Liver (tissue), 9 donors: ENCODE results near the gene TEX14. TPM values are rescaled to one million over a fixed set of nuclear protein-coding genes. Genes with fewer than 3 reads are reported as not detected.
"Not testable (repeated sequence)": the region's sequence is repeated elsewhere in the genome, so short reads cannot be mapped to it uniquely, and the experiment has no call there.

ENCODE experiments used
- DNase-seq: peaks from one replicate; pipeline ENCODE4 v3.0.0-alpha.2; 2017; ENCODE audit warnings: low spot score
- H3K27ac ChIP-seq, 2 donors: one replicate each; pipeline ENCODE4 v1.7.0; 2013; ENCODE audit warnings: inconsistent platforms in 2 of 2, low read length in 2 of 2, control low read depth in 1 of 2, low read depth in 1 of 2, mild to moderate bottlenecking in 1 of 2
- H3K27me3 ChIP-seq, 4 donors: one replicate each; pipeline versions ENCODE4 v1.6.1 to v1.7.0; 2013; ENCODE audit warnings: low read length in 3 of 4, inconsistent platforms in 1 of 4, mild to moderate bottlenecking in 1 of 4, moderate library complexity in 1 of 4; ENCODE audit not compliant: control insufficient read depth in 4 of 4, insufficient read depth in 4 of 4
- H3K36me3 ChIP-seq, 4 donors: one replicate each; pipeline versions ENCODE4 v1.6.1 to v1.7.0; 2013; ENCODE audit warnings: low read length in 3 of 4, mild to moderate bottlenecking in 3 of 4, low read depth in 1 of 4, moderate library complexity in 1 of 4; ENCODE audit not compliant: control insufficient read depth in 4 of 4, insufficient read depth in 3 of 4
- H3K4me1 ChIP-seq, 4 donors: one replicate each; pipeline versions ENCODE4 v1.6.1 to v1.7.0; 2013; ENCODE audit warnings: low read length in 3 of 4, mild to moderate bottlenecking in 3 of 4, moderate library complexity in 1 of 4; ENCODE audit not compliant: control insufficient read depth in 4 of 4, insufficient read depth in 4 of 4
- H3K4me3 ChIP-seq, 3 donors: one replicate each; pipeline versions ENCODE4 v1.6.1 to v1.7.0; 2013; ENCODE audit warnings: low read length in 3 of 3, control low read depth in 1 of 3, low read depth in 1 of 3, mild to moderate bottlenecking in 1 of 3
- H3K9ac ChIP-seq, 2 donors: one replicate each; pipeline ENCODE4 v1.7.0; 2013; ENCODE audit warnings: low read length in 2 of 2, mild to moderate bottlenecking in 2 of 2, moderate library complexity in 2 of 2, control low read depth in 1 of 2, low read depth in 1 of 2
- H3K9me3 ChIP-seq, 4 donors: one replicate each; pipeline versions ENCODE4 v1.6.1 to v1.7.0; 2013; ENCODE audit warnings: low read length in 3 of 4; ENCODE audit not compliant: control insufficient read depth in 4 of 4
- FOXA1 ChIP-seq: IDR thresholded peaks from 2 replicates; pipeline ENCODE4 v1.6.1; 2016; ENCODE audit warnings: antibody characterized with exemption
- FOXA2 ChIP-seq: IDR thresholded peaks from 2 replicates; pipeline ENCODE4 v1.6.1; 2016; ENCODE audit warnings: antibody characterized with exemption
- GABPA ChIP-seq, 2 donors: IDR thresholded peaks in 1 of 2; conservative IDR thresholded peaks in 1 of 2; 2 replicates each; pipeline ENCODE4 v1.6.1; 2016; ENCODE audit warnings: antibody characterized with exemption in 2 of 2, mild to moderate bottlenecking in 1 of 2, moderate library complexity in 1 of 2
- HNF4A ChIP-seq, 2 donors: conservative IDR thresholded peaks; 2 replicates each; pipeline ENCODE4 v1.6.1; 2016; ENCODE audit warnings: antibody characterized with exemption in 2 of 2, mild to moderate bottlenecking in 2 of 2
- HNF4G ChIP-seq: IDR thresholded peaks from 2 replicates; pipeline ENCODE4 v1.6.1; 2016; ENCODE audit warnings: antibody characterized with exemption
- JUND ChIP-seq, 2 donors: IDR thresholded peaks; 2 replicates each; pipeline ENCODE4 v1.6.1; 2016; ENCODE audit warnings: antibody characterized with exemption in 2 of 2
- NR2F2 ChIP-seq: IDR thresholded peaks from 2 replicates; pipeline ENCODE4 v1.6.1; 2016; ENCODE audit warnings: antibody characterized with exemption
- RAD21 ChIP-seq, 2 donors: IDR thresholded peaks; 2 replicates each; pipeline ENCODE4 v1.6.1; 2016; ENCODE audit warnings: antibody characterized with exemption in 2 of 2, mild to moderate bottlenecking in 2 of 2
- TAF1 ChIP-seq: conservative IDR thresholded peaks from 2 replicates; pipeline ENCODE4 v1.6.1; 2016; ENCODE audit warnings: antibody characterized with exemption, mild to moderate bottlenecking
- YY1 ChIP-seq: IDR thresholded peaks from 2 replicates; pipeline ENCODE4 v1.6.1; 2016; ENCODE audit warnings: antibody characterized with exemption, mild to moderate bottlenecking
- ZBTB33 ChIP-seq: IDR thresholded peaks from 2 replicates; pipeline ENCODE4 v1.6.1; 2016; ENCODE audit warnings: antibody characterized with exemption
- WGBS: extraction: QIAGEN DNeasy Blood & Tissue Kit; methylation state at CpG from one replicate; pipeline ENCODE4 v1.1.7; 2013; 5-methylcytosine and 5-hydroxymethylcytosine counted together
- polyA plus RNA-seq, 2 donors: library from polyadenylated mRNA; stranded (reverse) in 1 of 2; unstranded in 1 of 2; fragments of 200-250 nt in 1 of 2; fragments of >200 nt in 1 of 2; fragmentation: Nextera tagmentation in 1 of 2; extraction: Ambion mirVana in 1 of 2; gene quantifications; one replicate each; pipeline versions ENCODE4 v1.2.1 to v1.2.3, GENCODE V29; 2013 to 2015
- total RNA-seq, 2 donors: library from RNA; depleted of rRNA; stranded (reverse); fragments of >200 nt; gene quantifications; one replicate each; pipeline ENCODE4 v1.2.3, GENCODE V29; 2014
- TF ChIP-seq, protein P1 (sequence below): IDR thresholded peaks from 2 replicates; pipeline ENCODE4 v1.6.1; 2016; ENCODE audit warnings: antibody characterized with exemption, mild to moderate bottlenecking
- TF ChIP-seq, protein P2 (sequence below): IDR thresholded peaks from 2 replicates; pipeline ENCODE4 v1.6.1; 2016; ENCODE audit warnings: antibody characterized with exemption
- donor health status: healthy.
- donor health status: healthy.
- donor health status: healthy.
- donor health status: healthy.
- donor health status: healthy.

TEX14 gene
- total and polyA plus RNA-seq, 4 donors, result 0.01 to 0.17 (median 0.13) TPM

DNA sequence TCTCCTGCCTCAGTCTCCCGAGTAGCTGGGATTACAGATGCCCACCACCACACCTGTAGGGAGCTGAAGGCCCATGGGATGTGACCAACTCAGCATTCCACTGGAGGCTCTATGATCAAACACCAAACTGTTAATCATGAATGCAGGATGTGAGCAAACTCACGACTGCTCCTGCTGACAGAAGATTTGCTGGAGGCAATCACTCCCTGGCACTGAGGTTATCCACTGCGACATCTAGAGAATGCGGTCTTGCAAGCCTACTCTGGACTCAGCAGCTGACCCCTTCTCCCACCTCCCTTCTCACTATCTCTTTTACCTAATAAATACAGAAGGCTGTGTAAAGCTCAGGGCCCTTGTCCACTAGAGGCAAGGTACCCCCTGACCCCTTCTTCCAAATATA, 4.9 kb downstream of the TEX14 start:
- Histone ChIP-seq H3K4me3 (no peak overlapping the region), H3K27ac (no peak overlapping the region), H3K36me3 (no peaks in the 10 kb centered on the region), H3K9ac (no peak overlapping the region), H3K9me3 (no peaks in the 10 kb centered on the region), H3K4me1 (no peaks in the 10 kb centered on the region), H3K27me3 (no peaks in the 10 kb centered on the region)
- 66% methylated on average over 4 of the region's 4 CpGs for WGBS
- DNase-seq, result no peak
- no peak for TF ChIP-seq JUND (IDR thresholded peaks at IDR 0.05)

DNA sequence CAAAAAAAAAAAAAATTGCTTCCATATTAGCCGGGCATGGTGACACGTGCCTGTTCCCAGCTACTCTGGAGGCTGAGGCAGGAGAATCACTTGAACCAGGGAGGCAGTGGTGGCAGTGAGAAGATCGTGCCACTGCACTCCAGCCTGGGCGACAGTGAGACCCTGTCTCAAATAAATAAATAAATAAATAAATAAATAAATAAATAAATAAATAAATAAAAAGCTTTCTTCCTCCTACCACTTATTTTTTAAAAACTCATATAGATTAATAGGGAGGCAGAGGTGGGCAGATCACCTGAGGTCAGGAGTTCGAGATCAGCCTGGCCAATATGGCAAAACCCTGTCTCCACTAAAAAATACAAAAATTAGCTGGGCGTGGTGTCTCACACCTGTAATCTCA, 7.4 kb downstream of the TEX14 start:
- 95% methylated on average over 6 of the region's 6 CpGs for WGBS
- not testable (repeated sequence) for DNase-seq, H3K27me3 ChIP-seq, H3K9me3 ChIP-seq, H3K36me3 ChIP-seq, H3K4me3 ChIP-seq, H3K4me1 ChIP-seq, H3K9ac ChIP-seq, H3K27ac ChIP-seq

GRCh38 chr17:58684003-58684402, 7.8 kb downstream of the TEX14 start:
- Histone ChIP-seq H3K27me3 (no peaks in the 10 kb centered on the region), H3K9me3 (no peaks in the 10 kb centered on the region), H3K4me1 (no peaks in the 10 kb centered on the region), H3K4me3 (no peak overlapping the region), H3K9ac (no peak overlapping the region), H3K27ac (no peak overlapping the region), H3K36me3 (no peaks in the 10 kb centered on the region)
- DNase-seq, result no peak
- TF ChIP-seq HNF4G (no peak), FOXA2 (no peak), TAF1 (no peak), GABPA (IDR thresholded peaks at IDR 0.05 in 1 of 2, conservative IDR thresholded peaks at IDR 0.05 in 1 of 2) (no peak), NR2F2 (no peak), JUND (IDR thresholded peaks at IDR 0.05) (no peak), FOXA1 (no peak), YY1 (no peak)
- TF ChIP-seq, protein P1, sequence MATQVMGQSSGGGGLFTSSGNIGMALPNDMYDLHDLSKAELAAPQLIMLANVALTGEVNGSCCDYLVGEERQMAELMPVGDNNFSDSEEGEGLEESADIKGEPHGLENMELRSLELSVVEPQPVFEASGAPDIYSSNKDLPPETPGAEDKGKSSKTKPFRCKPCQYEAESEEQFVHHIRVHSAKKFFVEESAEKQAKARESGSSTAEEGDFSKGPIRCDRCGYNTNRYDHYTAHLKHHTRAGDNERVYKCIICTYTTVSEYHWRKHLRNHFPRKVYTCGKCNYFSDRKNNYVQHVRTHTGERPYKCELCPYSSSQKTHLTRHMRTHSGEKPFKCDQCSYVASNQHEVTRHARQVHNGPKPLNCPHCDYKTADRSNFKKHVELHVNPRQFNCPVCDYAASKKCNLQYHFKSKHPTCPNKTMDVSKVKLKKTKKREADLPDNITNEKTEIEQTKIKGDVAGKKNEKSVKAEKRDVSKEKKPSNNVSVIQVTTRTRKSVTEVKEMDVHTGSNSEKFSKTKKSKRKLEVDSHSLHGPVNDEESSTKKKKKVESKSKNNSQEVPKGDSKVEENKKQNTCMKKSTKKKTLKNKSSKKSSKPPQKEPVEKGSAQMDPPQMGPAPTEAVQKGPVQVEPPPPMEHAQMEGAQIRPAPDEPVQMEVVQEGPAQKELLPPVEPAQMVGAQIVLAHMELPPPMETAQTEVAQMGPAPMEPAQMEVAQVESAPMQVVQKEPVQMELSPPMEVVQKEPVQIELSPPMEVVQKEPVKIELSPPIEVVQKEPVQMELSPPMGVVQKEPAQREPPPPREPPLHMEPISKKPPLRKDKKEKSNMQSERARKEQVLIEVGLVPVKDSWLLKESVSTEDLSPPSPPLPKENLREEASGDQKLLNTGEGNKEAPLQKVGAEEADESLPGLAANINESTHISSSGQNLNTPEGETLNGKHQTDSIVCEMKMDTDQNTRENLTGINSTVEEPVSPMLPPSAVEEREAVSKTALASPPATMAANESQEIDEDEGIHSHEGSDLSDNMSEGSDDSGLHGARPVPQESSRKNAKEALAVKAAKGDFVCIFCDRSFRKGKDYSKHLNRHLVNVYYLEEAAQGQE, result no peak
- TF ChIP-seq, protein P2, sequence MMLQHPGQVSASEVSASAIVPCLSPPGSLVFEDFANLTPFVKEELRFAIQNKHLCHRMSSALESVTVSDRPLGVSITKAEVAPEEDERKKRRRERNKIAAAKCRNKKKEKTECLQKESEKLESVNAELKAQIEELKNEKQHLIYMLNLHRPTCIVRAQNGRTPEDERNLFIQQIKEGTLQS, result no peak
- WGBS, result 91% methylated on average over 10 of the region's 10 CpGs

- H3K9me3 ChIP-seq, result no peaks in the 10 kb centered on the region
- no peak for DNase-seq
- no peak overlapping the region for H3K4me3 ChIP-seq
- H3K9ac ChIP-seq, result no peak overlapping the region
- 95% methylated on average over 6 of the region's 6 CpGs for WGBS
- H3K27me3 ChIP-seq, result no peaks in the 10 kb centered on the region
- H3K36me3 ChIP-seq, result no peaks in the 10 kb centered on the region
- H3K4me1 ChIP-seq, result no peaks in the 10 kb centered on the region
- TF ChIP-seq ZBTB33 (no peak), JUND (IDR thresholded peaks at IDR 0.05) (no peak), NR2F2 (no peak), YY1 (no peak), GABPA (IDR thresholded peaks at IDR 0.05 in 1 of 2, conservative IDR thresholded peaks at IDR 0.05 in 1 of 2) (no peak), FOXA1 (no peak), HNF4A (conservative IDR thresholded peaks at IDR 0.05) (no peak), RAD21 (IDR thresholded peaks at IDR 0.05) (no peak)
- no peak overlapping the region for H3K27ac ChIP-seq
These were observed 11.8 kb downstream of the TEX14 start for GRCh38 chr17:58680038-58680369.
